KBM-7 (cell line): ENCODE results near the gene MRPL43.
"Not testable (repeated sequence)": the region's sequence is repeated elsewhere in the genome, so short reads cannot be mapped to it uniquely, and the experiment has no call there.

ENCODE experiments used
- DNase-seq: peaks from one replicate; pipeline ENCODE4 v3.0.0-alpha.2; 2015
- in situ Hi-C: fragments of 300-500 bp; cut with MboI; formaldehyde crosslinking; loops from 2 replicates; pipeline ENCODE4 v1.14.3; 2020; ENCODE audit warnings: low sequenced_read_pairs, low pct_unique_long_range_greater_than_20kb, mixed read lengths

Gene MRPL43

GRCh38 chr10:100988166-100988565 lies 869 bp upstream of the MRPL43 start:
- in situ Hi-C loops = no loop called here
- DNase-seq = no peak

GRCh38 chr10:100987685-100988049 lies 370 bp upstream of the MRPL43 start:
- in situ Hi-C loops = no loop called here

GRCh38 chr10:100986623-100986951 lies 710 bp downstream of the MRPL43 start:
- in situ Hi-C loops = no loop called here
- DNase-seq = no peak

More at GRCh38 chr10:100987685-100988049, 370 bp upstream of the MRPL43 start:
- no peak for DNase-seq

GRCh38 chr10:100985336-100985735 lies 2.0 kb downstream of the MRPL43 start:
- DNase-seq = no peak
- in situ Hi-C loops = no loop called here

GRCh38 chr10:100984672-100985177 lies 2.6 kb downstream of the MRPL43 start:
- no peak for DNase-seq
- in situ Hi-C loops = no loop called here

GRCh38 chr10:100983868-100984671 lies 3.2 kb downstream of the MRPL43 start:
- no peak for DNase-seq
- in situ Hi-C loops = no loop called here

GRCh38 chr10:100982916-100983830 lies 4.1 kb downstream of the MRPL43 start:
- DNase-seq = no peak
- in situ Hi-C loops = no loop called here

- no peak for DNase-seq
- in situ Hi-C loops = no loop called here
Measured at GRCh38 chr10:100981178-100981772, 6.0 kb downstream of the MRPL43 start.

GRCh38 chr10:100980711-100981110 lies 6.6 kb downstream of the MRPL43 start:
- DNase-seq = no peak
- in situ Hi-C loops = no loop called here

- in situ Hi-C loops = no loop called here
- no peak for DNase-seq
Measured at GRCh38 chr10:100980311-100980710, 7.0 kb downstream of the MRPL43 start.

- no peak for DNase-seq
- in situ Hi-C loops = no loop called here
Measured at GRCh38 chr10:100979791-100980272, 7.5 kb downstream of the MRPL43 start.

GRCh38 chr10:100978901-100979195 lies 8.4 kb downstream of the MRPL43 start:
- in situ Hi-C loops = no loop called here
- no peak for DNase-seq

- no peak for DNase-seq
- in situ Hi-C loops = no loop called here
Measured at GRCh38 chr10:100978121-100978900, 9.0 kb downstream of the MRPL43 start.

- in situ Hi-C loops = no loop called here
Measured at GRCh38 chr10:100977436-100977835, 9.9 kb downstream of the MRPL43 start.

GRCh38 chr10:100976906-100977305 lies 10.4 kb downstream of the MRPL43 start:
- in situ Hi-C loops = no loop called here
- DNase-seq = no peak

More at GRCh38 chr10:100977436-100977835, 9.9 kb downstream of the MRPL43 start:
- no peak for DNase-seq

- in situ Hi-C loops = not testable (repeated sequence)
Measured at GRCh38 chr10:100975397-100975796, 11.9 kb downstream of the MRPL43 start.

GRCh38 chr10:100972904-100973535 lies 14.3 kb downstream of the MRPL43 start:
- in situ Hi-C loops = no loop called here
- DNase-seq = no peak

More at GRCh38 chr10:100975397-100975796, 11.9 kb downstream of the MRPL43 start:
- DNase-seq = not testable (repeated sequence)

GRCh38 chr10:100972115-100972903 lies 15.0 kb downstream of the MRPL43 start:
- in situ Hi-C loops = no loop called here
- no peak for DNase-seq
